HG02642 (cell line): ENCODE measurements around the gene CAPN12.
"Not testable (repeated sequence)": the region's sequence is repeated elsewhere in the genome, so short reads cannot be mapped to it uniquely, and the experiment has no call there.

Experiments used
- ATAC-seq: cut with Tn5 transposase; IDR thresholded peaks from one replicate; pipeline ENCODE4 v1.9.1; 2021; ENCODE audit warnings: mild to moderate bottlenecking; ENCODE audit not compliant: unreplicated experiment, poor library complexity

Gene CAPN12, protein sequence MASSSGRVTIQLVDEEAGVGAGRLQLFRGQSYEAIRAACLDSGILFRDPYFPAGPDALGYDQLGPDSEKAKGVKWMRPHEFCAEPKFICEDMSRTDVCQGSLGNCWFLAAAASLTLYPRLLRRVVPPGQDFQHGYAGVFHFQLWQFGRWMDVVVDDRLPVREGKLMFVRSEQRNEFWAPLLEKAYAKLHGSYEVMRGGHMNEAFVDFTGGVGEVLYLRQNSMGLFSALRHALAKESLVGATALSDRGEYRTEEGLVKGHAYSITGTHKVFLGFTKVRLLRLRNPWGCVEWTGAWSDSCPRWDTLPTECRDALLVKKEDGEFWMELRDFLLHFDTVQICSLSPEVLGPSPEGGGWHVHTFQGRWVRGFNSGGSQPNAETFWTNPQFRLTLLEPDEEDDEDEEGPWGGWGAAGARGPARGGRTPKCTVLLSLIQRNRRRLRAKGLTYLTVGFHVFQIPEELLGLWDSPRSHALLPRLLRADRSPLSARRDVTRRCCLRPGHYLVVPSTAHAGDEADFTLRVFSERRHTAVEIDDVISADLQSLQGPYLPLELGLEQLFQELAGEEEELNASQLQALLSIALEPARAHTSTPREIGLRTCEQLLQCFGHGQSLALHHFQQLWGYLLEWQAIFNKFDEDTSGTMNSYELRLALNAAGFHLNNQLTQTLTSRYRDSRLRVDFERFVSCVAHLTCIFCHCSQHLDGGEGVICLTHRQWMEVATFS

DNA sequence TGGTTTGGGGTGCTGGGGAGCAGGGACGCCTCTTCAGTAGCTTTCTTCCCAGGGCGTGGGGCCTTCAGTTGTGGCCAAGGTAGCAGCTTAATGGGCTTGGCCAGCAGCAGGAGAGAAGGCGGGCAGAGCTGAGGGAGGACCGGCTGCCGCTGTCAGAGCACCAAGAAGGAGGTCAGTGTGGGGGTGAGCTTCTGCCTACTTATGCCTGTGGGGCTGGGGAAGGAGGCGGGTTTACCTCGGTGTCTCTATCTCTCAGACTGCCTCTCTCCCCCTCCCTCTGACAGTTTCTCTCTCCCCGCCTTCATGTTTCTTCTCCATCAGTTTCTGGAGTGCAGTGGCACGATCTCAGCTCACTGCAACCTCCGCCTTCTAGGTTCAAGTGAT, at the start of gene CAPN12:
Gene CAPN12 (minus strand): TSS at position 177 of the 384 bp plus-strand sequence. CDS start 309 bp downstream, outside the sequence.
- no peak for ATAC-seq

DNA sequence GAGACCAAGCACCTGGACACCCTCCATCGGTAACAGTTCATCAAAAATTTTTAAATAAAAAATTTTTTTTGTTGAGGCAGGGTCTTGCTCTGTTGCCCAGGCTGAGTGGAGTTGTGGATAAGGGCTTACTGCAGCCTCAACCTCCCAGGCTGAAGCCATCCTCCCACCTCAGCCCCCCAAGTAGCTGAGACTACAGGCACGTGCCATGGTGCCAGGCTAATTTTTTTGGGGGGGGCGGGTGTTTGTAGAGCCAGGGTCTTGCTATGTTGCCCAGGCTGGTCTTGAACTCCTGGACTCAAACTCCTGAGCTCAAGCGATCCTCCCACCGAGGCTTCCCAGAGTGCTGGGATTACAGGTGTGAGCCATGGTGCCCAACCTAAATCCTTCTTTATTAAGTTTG, 49.4 kb upstream of the CAPN12 start:
- ATAC-seq: no peak

DNA sequence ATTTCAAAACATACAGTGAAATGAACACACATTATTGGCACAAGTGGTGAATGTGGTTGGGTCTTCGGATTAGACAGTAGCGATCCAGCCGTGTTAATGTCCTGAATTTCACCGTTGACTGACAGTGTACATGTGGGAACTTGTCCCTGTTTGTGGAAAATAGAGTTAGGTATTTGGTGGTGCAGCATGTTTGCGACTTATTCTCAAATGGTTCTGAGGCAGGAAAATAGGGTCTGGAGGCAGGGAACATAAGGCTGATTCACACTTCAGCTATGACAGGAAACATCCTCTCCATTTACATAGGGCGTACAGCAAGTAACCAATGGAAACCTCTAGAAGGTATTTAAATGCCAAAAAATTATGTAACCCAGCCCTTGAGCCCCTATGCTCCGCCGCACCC, 48.9 kb upstream of the CAPN12 start:
- no peak for ATAC-seq

DNA sequence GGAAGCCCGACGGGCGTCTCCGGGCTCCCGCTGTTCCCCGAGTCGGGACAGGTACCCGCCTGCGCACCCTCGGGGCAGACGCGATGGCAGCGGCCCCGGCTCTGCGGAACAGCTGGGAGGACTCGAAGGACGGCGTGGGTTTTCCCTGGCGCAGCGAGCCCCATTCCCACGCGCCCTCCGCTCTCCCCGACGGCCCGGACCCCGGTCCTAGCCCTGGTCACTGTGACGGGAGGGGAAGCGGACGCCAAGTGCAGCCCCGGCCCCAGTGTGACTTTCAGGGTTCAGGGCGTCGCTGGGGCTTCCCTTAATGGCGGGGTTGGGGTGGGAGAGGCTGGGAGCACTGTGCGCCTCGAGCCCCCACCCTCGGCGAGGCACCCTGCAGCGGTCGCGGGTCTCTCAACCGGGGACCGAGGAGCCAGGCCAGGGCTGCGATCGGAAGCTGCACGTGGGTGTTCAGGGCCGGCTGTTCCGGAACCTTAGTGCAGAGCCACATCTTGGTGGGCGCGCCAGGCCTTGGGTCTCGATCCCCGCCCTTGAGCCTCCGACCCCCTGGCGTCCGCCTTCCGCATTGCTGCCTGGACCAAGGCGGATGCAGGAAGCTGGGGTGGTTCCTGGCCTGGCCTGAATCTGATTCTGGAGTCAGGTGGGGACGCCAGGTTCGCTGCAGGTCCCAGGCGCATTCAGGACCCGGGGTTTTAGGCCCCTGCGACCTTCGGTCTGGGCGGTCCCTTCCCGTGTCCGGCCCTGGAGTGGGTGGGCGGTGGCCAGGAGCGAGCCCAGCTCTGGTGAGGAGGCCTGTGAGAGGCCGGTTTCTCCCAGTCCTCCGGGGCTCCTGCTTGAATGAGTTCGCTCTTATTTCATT, 48.2 kb upstream of the CAPN12 start:
- no peak for ATAC-seq

DNA sequence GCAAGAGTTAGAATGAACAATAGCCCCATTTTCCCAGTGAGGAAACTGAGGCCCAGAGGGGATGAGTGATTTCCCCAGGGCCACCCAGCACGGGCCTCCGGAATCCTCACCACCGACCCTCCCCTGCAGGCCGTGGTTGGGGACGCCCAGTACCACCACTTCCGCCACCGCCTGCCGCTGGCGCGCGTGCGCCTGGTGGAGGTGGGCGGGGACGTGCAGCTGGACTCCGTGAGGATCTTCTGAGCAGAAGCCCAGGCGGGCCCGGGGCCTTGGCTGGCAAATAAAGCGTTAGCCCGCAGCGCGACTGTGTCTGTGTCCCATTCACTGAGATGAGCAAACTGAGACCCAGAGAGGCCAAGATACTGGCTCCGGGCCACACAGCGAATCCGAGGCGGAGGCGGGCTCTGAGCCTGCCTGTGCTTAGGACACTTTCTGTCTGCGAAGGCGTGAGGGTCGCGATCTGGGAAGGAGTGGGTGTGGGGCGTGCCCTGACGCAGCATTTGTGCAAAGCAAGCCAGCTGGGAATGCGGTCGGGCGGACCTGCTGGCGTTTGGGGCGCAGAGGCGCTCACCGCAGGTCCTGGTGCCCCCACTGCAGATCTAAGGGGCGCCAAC, 47.3 kb upstream of the CAPN12 start:
- peak; percentile 59 for ATAC-seq

DNA sequence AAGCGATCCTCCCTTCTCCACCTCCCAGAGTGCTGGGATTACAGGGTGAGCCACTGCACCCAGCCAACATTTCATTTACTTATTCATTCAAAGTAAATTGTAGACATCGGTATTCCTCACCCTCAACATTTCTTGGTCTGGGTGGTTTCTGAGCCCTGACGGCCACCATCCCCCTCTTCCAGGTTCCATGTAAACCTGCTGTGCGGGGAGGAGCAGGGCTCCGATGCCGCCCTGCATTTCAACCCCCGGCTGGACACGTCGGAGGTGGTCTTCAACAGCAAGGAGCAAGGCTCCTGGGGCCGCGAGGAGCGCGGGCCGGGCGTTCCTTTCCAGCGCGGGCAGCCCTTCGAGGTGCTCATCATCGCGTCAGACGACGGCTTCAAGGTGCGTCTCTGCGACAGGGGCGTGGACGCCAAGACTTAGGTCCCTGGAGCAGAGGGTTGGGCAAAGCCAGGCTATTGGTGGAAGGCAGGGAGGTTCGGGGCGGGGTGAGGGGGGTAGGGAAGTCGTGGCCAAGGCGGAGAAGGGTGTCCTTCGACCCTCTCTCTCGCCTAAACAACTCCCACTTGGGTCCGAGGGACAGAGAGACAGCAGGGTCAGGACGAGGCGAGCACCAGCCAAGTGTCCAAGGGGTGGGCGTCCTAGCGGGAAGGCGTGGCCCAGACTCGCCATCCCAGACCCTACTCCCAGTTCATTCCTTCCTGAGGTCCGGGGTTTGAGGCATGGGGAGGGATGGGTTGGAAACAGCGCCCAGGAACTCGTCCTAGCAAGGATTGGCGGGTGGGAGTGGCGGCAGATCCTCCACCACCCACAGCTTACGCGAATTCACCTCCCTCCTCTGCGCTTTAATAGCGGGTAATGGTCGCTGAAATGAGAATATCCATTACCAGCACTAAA, 46.5 kb upstream of the CAPN12 start:
- not testable (repeated sequence) for ATAC-seq

DNA sequence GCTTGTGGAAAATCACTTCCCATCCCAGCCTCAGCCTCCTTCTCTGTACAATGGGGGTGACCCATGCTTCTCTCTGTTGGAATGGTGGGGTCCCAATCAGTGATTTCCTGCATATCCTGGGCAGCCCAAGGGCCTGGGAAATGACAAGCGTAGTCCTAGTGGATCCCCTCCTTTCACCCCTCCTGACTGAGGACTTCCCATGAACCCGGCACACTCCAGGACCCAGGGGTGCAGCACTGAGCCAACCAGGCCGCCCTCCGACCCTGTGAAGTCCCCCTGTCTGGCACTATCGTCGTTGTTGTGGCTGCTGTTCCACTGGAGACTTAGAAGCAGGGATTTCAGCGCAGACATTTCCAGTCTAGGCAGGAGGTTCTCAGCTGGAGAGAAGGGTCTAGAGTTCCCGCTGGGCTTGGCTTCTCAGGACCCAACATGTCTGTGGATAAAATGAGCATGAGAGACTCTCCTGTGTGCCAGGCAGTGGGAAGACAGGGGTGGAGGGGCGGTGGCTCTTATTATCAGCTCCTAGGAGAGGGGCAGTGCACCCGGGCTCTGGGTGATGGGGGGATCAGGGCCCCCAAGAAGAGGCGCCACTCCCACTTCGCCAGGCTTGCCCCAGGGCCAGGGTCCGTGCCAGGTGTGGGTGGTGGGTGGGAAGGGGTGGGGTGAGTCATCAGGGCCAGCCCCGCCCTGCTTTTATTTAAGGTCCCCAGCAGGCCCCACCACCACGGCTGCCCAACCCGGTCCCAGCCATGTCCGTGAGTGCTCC, 44.4 kb upstream of the CAPN12 start, which contains the start of gene LGALS7B:
Gene LGALS7B (plus strand): TSS at position 723 of the 766 bp plus-strand sequence. CDS start 27 bp downstream, at position 750.
- no peak for ATAC-seq

DNA sequence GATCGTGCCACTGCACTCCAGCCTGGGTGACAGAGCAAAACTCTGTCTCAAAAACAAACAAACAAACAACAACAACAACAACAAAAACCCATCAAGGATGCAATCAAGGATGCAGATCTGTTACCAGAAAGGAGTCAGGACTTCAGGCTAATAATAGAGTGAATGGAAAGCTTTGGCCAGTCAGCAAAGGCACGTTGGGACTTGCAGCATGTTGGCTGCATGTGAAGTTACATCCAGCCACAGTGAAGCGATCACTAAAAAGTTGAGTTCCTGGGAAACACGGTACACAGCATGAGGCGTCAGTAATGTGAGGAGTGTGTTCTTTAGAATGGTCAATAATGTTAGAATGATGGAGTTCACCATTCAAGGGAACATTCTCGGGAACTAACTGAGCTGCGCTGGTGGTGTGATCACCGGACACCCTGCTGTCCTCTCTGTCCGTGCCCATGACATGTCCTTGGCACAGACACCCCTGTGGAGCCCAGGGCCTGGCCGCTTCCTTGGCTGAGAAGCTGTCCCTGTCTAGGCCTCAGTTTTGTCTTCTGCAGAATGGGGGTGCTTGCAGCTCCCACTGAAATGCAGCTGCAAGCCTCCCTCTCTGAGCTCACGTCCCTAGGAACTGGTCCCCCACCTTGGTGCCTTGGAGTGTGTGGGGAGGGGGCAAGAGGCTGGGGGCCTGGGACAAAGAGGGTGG, 42.4 kb upstream of the CAPN12 start:
- ATAC-seq: no peak

DNA sequence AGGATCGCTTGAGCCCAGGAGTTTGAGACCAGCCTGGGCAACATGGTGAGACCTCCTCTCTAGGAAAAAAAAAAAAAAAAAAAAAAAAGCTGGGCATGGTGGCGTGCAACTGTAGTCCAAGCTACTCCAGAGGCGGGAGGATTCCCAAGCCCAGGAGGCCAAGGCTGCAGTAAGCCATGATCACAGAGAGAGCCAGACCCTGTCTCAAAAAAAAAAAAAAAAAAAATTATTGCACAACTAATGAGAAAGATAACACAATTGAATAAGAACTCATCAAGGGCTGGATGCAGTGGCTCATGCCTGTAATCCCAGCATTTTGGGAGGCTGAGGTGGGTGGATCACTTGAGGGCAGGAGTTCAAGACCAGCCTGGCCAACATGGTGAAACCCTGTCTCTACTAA, 41.8 kb upstream of the CAPN12 start:
- not testable (repeated sequence) for ATAC-seq

DNA sequence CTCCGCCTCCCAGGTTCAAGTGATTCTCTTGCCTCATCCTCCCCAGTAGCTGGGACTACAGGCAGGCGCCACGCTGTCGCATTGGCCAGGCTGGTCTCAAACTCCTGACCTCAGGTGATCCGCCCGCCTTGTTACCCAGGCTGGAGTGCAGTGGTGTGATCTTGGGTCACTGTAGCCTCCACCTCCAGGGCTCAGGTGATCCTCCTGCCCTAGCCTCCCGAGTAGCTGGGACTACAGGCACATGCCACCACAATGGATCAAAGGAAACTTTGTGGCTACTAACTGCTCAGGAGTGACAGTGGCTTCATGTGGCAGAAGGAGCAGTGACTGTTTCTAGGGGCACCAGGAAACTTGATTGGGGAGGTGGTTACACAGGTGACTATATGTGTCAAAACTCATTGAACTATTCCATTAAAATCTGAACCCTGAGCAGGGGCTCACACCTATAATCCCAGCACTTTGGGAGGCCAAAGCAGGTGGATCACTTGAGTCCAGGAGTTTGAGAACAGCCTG, 41.0 kb upstream of the CAPN12 start:
- ATAC-seq: no peak

DNA sequence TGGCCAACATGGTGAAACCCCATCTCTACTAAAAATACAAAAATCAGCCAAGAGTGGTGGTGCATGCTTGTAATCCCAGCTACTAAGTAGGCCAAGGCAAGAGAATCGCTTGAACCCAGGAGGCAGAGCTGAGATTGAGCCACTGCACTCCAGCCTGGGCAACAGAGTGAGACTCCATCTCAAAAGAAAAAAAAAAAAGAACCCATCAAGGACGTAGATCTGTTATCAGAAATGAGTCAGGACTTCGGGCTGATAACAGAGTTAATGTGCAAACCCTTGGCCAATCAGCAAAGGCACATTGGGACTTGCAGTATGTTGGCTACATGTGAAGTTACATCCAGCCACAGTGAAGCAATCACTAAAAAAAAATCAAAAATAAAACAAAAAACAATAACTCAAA, 40.0 kb upstream of the CAPN12 start:
- no peak for ATAC-seq

DNA sequence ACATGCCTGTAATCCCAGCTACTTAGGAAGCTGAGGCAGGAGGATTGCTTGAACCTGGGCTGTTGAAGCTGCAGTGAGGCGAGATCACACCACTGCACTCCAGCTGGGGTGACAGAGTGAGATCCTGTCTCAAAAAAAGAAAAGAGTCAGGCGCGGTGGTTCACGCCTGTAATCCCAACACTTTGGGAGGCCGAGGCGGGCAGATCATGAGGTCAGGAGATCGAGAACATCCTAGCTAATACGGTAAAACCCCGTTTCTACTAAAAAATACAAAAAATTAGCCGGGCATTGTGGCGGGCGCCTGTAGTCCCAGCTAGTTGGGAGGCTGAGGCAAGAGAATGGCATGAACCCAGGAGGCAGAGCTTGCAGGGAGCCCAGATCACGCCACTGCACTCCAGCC, 37.9 kb upstream of the CAPN12 start:
- not testable (repeated sequence) for ATAC-seq

DNA sequence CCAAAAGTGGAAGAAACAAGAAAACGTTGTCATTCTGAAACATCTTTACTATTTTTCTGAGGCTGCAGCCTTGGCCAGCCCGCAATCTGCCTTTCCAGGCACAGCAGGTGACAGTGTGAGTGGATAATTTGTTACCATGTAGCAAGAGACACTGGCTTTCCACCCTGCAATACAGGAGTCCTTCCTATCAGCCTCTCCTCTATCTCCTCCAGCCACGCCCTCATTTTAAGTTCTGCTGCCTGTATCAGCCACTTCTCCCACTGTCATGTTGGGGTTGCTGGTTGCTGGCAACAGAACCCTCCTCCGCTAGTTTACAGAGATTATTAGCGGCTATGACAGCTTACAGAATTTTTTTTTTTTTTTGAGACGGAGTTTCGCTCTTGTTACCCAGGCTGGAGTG, 36.8 kb upstream of the CAPN12 start:
- no peak for ATAC-seq

DNA sequence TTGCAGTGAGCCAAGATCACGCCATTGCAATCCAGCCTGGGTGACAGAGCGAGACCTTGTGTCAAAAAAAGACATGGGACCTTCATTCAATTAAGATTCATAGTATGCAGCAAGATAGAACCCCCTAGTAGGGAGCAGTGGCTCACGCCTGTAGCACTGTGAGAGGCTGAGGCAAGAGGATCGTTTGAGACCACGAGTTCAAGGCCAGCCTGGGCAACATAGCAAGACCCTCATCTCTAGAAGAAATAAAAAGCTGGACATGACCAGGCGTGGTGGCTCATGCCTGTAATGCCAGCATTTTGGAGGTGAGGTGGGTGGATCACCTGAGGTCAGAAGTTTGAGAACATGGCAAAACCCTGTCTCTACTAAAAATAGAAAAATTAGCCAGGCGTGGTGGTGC, 36.2 kb upstream of the CAPN12 start:
- no peak for ATAC-seq

DNA sequence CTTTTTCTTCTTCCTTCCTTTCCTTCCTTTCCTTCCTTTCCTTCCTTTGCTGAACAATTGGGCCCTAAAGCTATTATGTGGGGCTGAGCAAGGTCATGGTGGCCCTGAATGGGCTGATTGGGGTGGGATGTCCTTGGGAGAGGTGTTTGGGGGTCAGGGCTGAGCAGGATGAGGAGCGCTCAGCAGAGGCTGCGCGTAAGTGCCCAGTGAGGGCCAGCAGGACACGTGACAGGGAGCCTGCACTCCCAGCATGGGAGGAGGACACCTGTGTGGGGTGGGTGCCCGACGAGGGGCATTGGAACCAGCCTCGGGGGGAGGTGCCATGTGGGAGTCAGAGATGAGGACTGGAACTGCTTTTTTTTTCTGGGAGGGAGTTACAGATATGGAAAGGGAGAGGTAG, 34.5 kb upstream of the CAPN12 start:
- ATAC-seq: no peak

DNA sequence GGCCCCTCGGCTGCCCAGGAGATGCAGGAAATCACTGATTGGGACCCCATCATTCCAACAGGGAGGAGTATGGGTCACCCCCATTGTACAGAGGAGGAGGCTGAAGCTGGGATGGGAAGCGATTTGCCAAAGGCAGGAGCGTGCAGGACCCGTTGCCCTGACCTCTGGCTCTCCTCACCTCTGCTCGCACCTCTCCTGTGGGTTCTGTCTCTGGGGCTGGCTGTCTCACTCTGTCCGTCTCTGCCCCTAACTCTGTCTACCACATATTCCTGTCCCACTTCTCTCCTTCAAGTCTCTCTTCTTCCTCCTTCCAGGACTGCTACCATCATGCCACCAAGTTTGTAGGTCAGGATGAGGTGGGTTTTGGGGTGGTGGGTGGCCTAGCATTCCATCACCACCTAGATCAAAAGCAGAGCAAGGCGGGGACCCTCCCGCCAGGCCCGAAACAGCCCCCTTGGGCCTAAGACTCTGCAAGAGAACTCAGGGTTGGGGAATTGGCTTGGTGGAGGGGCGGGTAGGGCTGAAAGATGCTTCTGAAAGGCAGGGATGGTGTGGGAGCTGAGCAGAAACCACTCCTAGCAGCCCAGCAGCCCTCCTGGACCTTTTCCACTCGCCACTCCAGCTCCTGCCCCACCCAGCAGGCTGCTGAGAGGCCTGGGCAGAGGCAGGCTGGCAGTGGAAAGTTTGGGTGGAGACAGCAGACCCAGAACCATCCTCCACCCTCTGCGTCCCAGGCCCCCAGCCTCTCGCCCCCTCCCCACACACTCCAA, 30.1 kb upstream of the CAPN12 start:
- no peak for ATAC-seq
